CD14-positive monocyte (primary cell): ENCODE data around the gene EIF1AD. TPM values are rescaled to one million over a fixed set of nuclear protein-coding genes. Genes with fewer than 3 reads are reported as not detected.
"Not testable (repeated sequence)": the region's sequence is repeated elsewhere in the genome, so short reads cannot be mapped to it uniquely, and the experiment has no call there.

Experiments
- DNase-seq, 3 donors: peaks; one replicate each; pipeline ENCODE4 v3.0.0-alpha.2; 2011 to 2022
- H2AFZ ChIP-seq: 2 replicates; pipeline ENCODE4 v1.6.0; 2012; ENCODE audit warnings: mild to moderate bottlenecking, low read depth, low read length, inconsistent platforms; ENCODE audit not compliant: insufficient read depth, poor library complexity, severe bottlenecking
- H3K27ac ChIP-seq, 2 donors: 1 replicate in 1 of 2; 2 replicates in 1 of 2; pipeline ENCODE4 v1.5.1; 2012 to 2013; ENCODE audit warnings: low read length in 2 of 2, control low read depth in 1 of 2, inconsistent platforms in 1 of 2, low read depth in 1 of 2, mild to moderate bottlenecking in 1 of 2
- H3K27me3 ChIP-seq, 2 donors: one replicate each; pipeline versions ENCODE4 v1.6.0 to v1.6.1; 2011 to 2013; ENCODE audit warnings: low read length in 2 of 2; ENCODE audit not compliant: control insufficient read depth in 2 of 2, insufficient read depth in 2 of 2
- H3K36me3 ChIP-seq, 2 donors: replicated peaks in 1 of 2; 1 replicate in 1 of 2; 2 replicates in 1 of 2; pipeline versions ENCODE4 v1.5.1 to v1.6.1; 2012 to 2013; ENCODE audit warnings: low read length in 2 of 2, control low read depth in 1 of 2, inconsistent platforms in 1 of 2, mild to moderate bottlenecking in 1 of 2; ENCODE audit not compliant: insufficient read depth in 2 of 2, control insufficient read depth in 1 of 2
- H3K4me1 ChIP-seq, 2 donors: 1 replicate in 1 of 2; 2 replicates in 1 of 2; pipeline versions ENCODE4 v1.5.1 to v1.6.1; 2012 to 2013; ENCODE audit warnings: low read length in 2 of 2, control low read depth in 1 of 2, inconsistent platforms in 1 of 2, mild to moderate bottlenecking in 1 of 2, moderate library complexity in 1 of 2; ENCODE audit not compliant: insufficient read depth in 2 of 2, control insufficient read depth in 1 of 2
- H3K4me2 ChIP-seq: replicated peaks from 2 replicates; pipeline ENCODE3; 2012; ENCODE audit warnings: low read length, moderate library complexity, mild to moderate bottlenecking; ENCODE audit not compliant: poor library complexity, severe bottlenecking; ENCODE audit errors: extremely low read depth
- H3K4me3 ChIP-seq, 3 experiments: fragments of 200-600 bp in 1 of 3; sonication (generic) in 1 of 3; replicated peaks in 1 of 3; 1 replicate in 2 of 3; 2 replicates in 1 of 3; pipeline ENCODE4 v1.5.1; 2011 to 2013; ENCODE audit warnings: low read length in 3 of 3, mild to moderate bottlenecking in 3 of 3, control low read depth in 2 of 3, low read depth in 2 of 3, inconsistent platforms in 1 of 3, moderate library complexity in 1 of 3
- H3K79me2 ChIP-seq: 2 replicates; pipeline ENCODE4 v1.6.0; 2012; ENCODE audit warnings: mild to moderate bottlenecking, control low read depth, inconsistent platforms, low read length, moderate library complexity; ENCODE audit not compliant: insufficient read depth
- H3K9ac ChIP-seq: 2 replicates; pipeline ENCODE4 v1.6.0; 2017; ENCODE audit warnings: low read length, mild to moderate bottlenecking; ENCODE audit not compliant: insufficient read depth, poor library complexity, severe bottlenecking
- H3K9me3 ChIP-seq, 2 donors: replicated peaks in 1 of 2; 1 replicate in 1 of 2; 2 replicates in 1 of 2; pipeline versions ENCODE4 v1.5.1 to v1.6.1; 2012 to 2013; ENCODE audit warnings: low read length in 2 of 2, control low read depth in 1 of 2; ENCODE audit not compliant: control insufficient read depth in 1 of 2, insufficient read depth in 1 of 2
- H4K20me1 ChIP-seq: 2 replicates; pipeline ENCODE4 v1.6.0; 2012; ENCODE audit warnings: mild to moderate bottlenecking, low read length, control low read depth, moderate library complexity; ENCODE audit not compliant: insufficient read depth
- H3K27ac Mint-ChIP-seq, 7 donors: one replicate each; pipeline ENCODE4 v1.8.0; 2020; ENCODE audit warnings: mild to moderate bottlenecking in 7 of 7, mixed read lengths in 7 of 7, moderate library complexity in 6 of 7, inconsistent platforms in 2 of 7
- H3K27me3 Mint-ChIP-seq, 3 donors: one replicate each; pipeline ENCODE4 v1.8.0; 2021 to 2022; ENCODE audit warnings: low read depth in 3 of 3, mild to moderate bottlenecking in 3 of 3, mixed read lengths in 3 of 3, moderate library complexity in 3 of 3, inconsistent platforms in 1 of 3
- H3K36me3 Mint-ChIP-seq, 2 donors: one replicate each; pipeline ENCODE4 v1.8.0; 2020; ENCODE audit warnings: mixed read lengths in 2 of 2, inconsistent platforms in 1 of 2, mild to moderate bottlenecking in 1 of 2
- H3K4me1 Mint-ChIP-seq: one replicate; pipeline ENCODE4 v1.8.0; 2020; ENCODE audit warnings: mild to moderate bottlenecking, mixed read lengths
- H3K4me3 Mint-ChIP-seq, 2 donors: one replicate each; pipeline ENCODE4 v1.8.0; 2020; ENCODE audit warnings: mild to moderate bottlenecking in 2 of 2, mixed read lengths in 2 of 2, moderate library complexity in 1 of 2
- H3K9me3 Mint-ChIP-seq, 7 donors: one replicate each; pipeline ENCODE4 v1.8.0; 2020 to 2022; ENCODE audit warnings: mixed read lengths in 7 of 7, mild to moderate bottlenecking in 6 of 7, moderate library complexity in 6 of 7, inconsistent platforms in 2 of 7
- CTCF ChIP-seq: fragments of 200-600 bp; IDR thresholded peaks from one replicate; pipeline ENCODE4 v1.8.0; 2022; ENCODE audit warnings: antibody characterized with exemption, mild to moderate bottlenecking
- WGBS: methylation state at CpG from one replicate; pipeline ENCODE4 v1.1.5; 2013; ENCODE audit warnings: missing lambda C conversion rate; ENCODE audit not compliant: insufficient coverage; 5-methylcytosine and 5-hydroxymethylcytosine counted together
- intact Hi-C, 2 donors: fragments of 100-400 bp; cut with micrococcal nuclease; formaldehyde crosslinking; loops; one replicate each; pipeline versions ENCODE4 v1.15.0 to v1.15.1; 2023
- polyA plus RNA-seq, 3 donors: library from polyadenylated mRNA; depleted of rRNA in 1 of 3; unstranded in 2 of 3; stranded (reverse) in 1 of 3; fragments of 300-500 nt in 2 of 3; fragments of >200 nt in 1 of 3; fragmentation: Illumina TruSeq in 2 of 3; gene quantifications; 1 replicate in 2 of 3; 2 replicates in 1 of 3; pipeline ENCODE4 v1.2.3, GENCODE V29; 2012 to 2021

Gene EIF1AD
- polyA plus RNA-seq, 3 donors = 16.4 to 23.1 (median 18.2) TPM

GRCh38 chr11:66011239-66011784, 9.4 kb upstream of the EIF1AD start:
- Mint-ChIP-seq H3K36me3 (peaks cover 0 to 6% of the 10 kb centered on the region in 2 donors), H3K4me1 (peaks cover 40% of the 10 kb centered on the region), H3K27me3 (peaks cover 22 to 35% (median 34%) of the 10 kb centered on the region in 3 donors), H3K9me3 (peaks cover 0 to 5% (median 2%) of the 10 kb centered on the region in 7 donors), H3K27ac (no peak overlapping the region), H3K4me3 (peak overlapping the region in 1 of 2 donors; percentile 79)
- H3K4me1 ChIP-seq = peaks cover 42 to 43% of the 10 kb centered on the region in 2 donors
- peaks cover 14 to 23% of the 10 kb centered on the region in 2 donors for H3K27me3 ChIP-seq
- peaks cover 0 to 4% of the 10 kb centered on the region in 2 donors for H3K36me3 ChIP-seq
- WGBS = 66% methylated on average over 11 of the region's 14 CpGs
- H3K79me2 ChIP-seq = no peaks in the 10 kb centered on the region
- H3K9me3 ChIP-seq = no peaks in the 10 kb centered on the region
- intact Hi-C loops = no loop called here
- H3K9ac ChIP-seq = no peak overlapping the region
- no peak for TF ChIP-seq CTCF
- peak overlapping the region; percentile 48 for H2AFZ ChIP-seq
- H4K20me1 ChIP-seq = no peaks in the 10 kb centered on the region
- peak overlapping the region; percentile 3 for H3K4me2 ChIP-seq
- no peak overlapping the region for H3K27ac ChIP-seq
- H3K4me3 ChIP-seq = no peak overlapping the region
- no peak for DNase-seq

GRCh38 chr11:66010036-66010435, 8.1 kb upstream of the EIF1AD start:
- H3K4me3 ChIP-seq, intact Hi-C loops, H3K79me2 ChIP-seq, H3K9ac ChIP-seq, H2AFZ ChIP-seq, H4K20me1 ChIP-seq, H3K27ac ChIP-seq, H3K9me3 ChIP-seq, H3K4me2 ChIP-seq, H3K9me3 Mint-ChIP-seq, H3K27ac Mint-ChIP-seq, DNase-seq: not testable (repeated sequence)
- Mint-ChIP-seq H3K27me3 (peaks cover 22 to 35% (median 34%) of the 10 kb centered on the region in 3 donors), H3K4me3 (peak overlapping the region; percentile 39 to 79), H3K36me3 (peaks cover 0 to 13% of the 10 kb centered on the region in 2 donors), H3K4me1 (peaks cover 35% of the 10 kb centered on the region)
- peaks cover 0 to 12% of the 10 kb centered on the region in 2 donors for H3K36me3 ChIP-seq
- WGBS = 90% methylated on average over 4 of the region's 4 CpGs
- H3K27me3 ChIP-seq = peaks cover 14 to 23% of the 10 kb centered on the region in 2 donors
- peaks cover 35 to 37% of the 10 kb centered on the region in 2 donors for H3K4me1 ChIP-seq
